Immature natural killer cell (primary cell): Measurements from ENCODE around the gene MBD3L2B. TPM values are rescaled to one million over a fixed set of nuclear protein-coding genes. Genes with fewer than 3 reads are reported as not detected.

ENCODE experiments used
- polyA plus RNA-seq, 3 donors: library from polyadenylated mRNA; unstranded; fragments of 300-500 nt; fragmentation: Illumina TruSeq; gene quantifications; one replicate each; pipeline ENCODE4 v1.2.3, GENCODE V29; 2021

MBD3L2B gene
- polyA plus RNA-seq, 3 donors from 2014 or later, result not detected

Other genes starting within 250 kb of the MBD3L2B start
- 10 to 100 TPM; 19.4 to 44.8 (median 22.8) TPM for gene VAV1, start 248.7 kb downstream of the MBD3L2B start, polyA plus RNA-seq
- under 1 TPM in 2 of 3 donors, not detected in 1; 0.22 to 0.54 TPM for gene ADGRE1, start 133.9 kb downstream of the MBD3L2B start, polyA plus RNA-seq
- gene MBD3L5, start 9.1 kb upstream of the MBD3L2B start, polyA plus RNA-seq, result not detected
- gene MBD3L4, start 18.7 kb upstream of the MBD3L2B start, polyA plus RNA-seq, result not detected
- not detected for gene MBD3L2, start 27.9 kb upstream of the MBD3L2B start, polyA plus RNA-seq
- not detected for gene MBD3L3, start 37.2 kb upstream of the MBD3L2B start, polyA plus RNA-seq
- 1 to 10 TPM; 2.1 to 8.4 (median 2.4) TPM for gene ZNF557, start 48.3 kb upstream of the MBD3L2B start, polyA plus RNA-seq